Suppressor macrophage (primary cell): Measurements from ENCODE around the gene FBXL4.
"Not testable (repeated sequence)": the region's sequence is repeated elsewhere in the genome, so short reads cannot be mapped to it uniquely, and the experiment has no call there.

ENCODE experiments used
- DNase-seq, 4 experiments: peaks; one replicate each; pipeline ENCODE4 v3.0.0-alpha.2; 2020 to 2022

Gene FBXL4

DNA sequence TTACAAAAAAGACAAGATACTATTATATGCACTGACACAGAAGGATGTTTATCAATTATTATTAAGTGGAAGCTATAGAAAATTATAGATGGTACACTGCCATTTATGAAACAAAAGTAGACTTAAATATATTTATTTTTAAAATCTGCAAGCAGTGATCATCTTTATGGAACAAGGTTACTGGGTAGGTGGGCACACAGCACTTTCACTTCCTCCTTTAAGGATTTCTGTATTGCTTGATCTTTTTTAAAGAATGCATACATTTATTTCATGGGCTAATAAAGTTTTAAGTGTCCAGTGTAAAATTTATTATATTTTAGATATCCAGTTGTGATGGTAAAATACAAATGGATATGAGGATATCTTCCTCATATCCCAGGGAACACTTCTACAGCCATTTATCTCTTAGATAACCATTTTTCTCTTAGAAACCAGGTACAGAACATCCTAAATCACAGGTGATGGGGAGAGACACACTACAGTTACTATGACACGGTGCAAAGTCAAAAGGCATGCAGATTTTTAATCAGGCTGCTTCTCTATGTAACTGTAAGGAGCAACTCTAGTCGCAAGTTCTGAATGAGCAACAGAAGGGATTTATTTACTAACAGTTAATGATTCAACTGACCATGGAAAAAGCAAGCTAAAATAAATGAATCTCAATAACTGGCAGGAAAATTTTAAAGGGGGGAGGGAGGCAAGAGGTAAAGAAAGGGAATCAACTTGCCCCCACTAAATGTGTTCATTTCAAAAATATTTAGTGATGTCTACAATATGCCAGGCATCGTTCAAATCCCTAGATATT lies 2.2 kb downstream of the FBXL4 start:
- DNase-seq, result peak in 1 of 4 experiments; percentile 8

DNA sequence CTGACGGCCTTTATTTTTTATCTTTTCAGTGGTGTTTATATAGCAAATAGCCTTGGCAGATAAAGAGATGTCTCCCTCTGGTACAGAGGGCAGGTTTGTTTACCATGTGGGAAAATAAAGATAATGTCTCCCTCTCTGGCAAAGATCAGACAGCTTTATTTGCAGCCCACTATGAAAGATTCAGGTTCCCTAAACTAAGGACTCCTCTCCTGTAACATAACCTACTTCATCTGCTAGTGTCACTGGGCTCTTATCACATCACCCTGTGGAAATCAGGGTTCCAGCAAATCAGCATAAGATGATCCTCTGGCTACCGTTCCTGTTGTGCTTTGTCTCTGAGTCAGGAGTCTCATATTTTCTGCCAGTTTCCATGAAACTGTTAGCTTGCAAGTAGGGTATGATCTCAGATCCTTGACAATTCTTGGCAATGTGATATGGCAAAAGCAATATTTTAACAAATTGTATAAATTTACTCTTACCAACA lies 3.1 kb downstream of the FBXL4 start:
- peak in 3 of 4 experiments; percentile 5 to 18 (median 5) for DNase-seq

DNA sequence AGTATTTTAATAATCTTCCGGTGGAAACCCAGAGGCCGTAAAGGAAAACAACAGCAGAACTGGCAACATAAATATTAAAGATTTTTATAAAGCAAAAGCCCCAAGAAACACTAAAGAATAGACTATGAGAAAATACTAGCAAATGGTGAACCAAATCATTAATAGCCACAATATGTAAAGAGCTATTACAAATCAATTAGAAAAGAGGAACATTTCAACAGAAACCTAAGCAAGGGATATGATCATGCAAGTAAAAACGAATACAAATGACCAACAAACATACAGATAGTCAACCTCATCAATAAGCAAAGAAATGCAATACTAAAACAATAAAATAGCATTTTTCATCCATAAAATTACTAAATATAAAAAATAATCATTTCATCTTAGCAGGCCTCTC lies 3.6 kb downstream of the FBXL4 start:
- no peak for DNase-seq

DNA sequence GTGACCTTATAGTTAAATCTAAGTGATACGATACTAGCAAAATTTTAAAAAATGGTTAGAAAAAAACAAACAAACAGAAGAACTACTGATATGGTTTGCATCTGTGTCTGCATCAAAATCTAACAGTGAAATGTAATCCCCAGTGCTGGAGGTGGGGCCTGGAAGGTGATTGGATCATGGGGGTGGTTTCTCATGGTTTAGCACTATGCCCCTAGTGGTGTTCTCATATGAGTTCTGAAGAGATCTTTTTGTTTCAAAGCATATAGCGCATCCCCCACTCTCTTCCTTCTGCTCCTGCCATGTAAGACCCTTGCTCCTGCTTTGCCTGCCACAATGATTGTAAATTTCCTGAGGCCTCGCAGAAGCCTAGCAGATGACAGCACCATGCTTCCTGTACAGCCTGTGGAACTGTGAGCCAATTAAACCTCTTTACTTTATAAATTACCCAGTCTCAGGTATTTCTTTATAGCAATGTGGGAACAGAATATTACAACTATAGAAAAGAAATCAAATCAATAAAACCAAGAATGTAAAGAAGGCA lies 5.4 kb downstream of the FBXL4 start:
- DNase-seq, result no peak

DNA sequence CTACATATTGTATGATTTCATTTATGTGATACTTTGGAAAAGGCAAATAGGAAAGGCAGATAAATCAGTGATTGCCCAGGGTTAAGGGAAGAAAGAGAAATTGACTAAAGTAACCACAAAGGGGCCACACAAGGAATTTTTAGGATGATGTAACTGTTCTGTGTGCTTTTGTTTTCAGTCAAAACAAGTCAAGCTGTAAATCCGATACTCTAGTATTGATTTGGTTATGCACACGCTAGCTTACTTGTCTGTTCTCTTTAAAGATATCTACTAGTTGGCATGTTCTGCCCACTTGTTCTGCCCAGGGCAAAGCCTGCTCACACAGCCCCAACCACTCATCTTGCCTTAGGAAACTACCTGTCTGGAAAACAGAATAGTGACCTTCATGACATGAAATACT lies 6.4 kb downstream of the FBXL4 start:
- no peak for DNase-seq

DNA sequence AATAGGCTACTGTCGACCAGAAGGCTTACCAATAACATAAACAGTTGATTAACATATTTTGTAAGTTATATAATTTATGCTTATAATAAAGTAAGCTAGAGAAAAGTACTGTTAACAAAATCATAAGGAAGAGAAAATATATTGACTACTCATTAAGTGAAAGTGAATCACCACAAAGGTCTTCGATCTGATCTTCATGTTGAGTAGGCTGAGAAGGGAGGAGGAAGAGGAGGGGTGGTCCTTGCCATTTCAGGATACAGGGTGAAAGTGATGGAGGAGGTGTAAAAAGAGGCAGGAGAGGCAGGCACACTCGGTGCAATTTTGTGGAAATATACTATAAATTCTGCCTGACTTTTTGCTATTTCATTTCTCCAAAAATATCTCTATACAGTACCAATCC lies 10.4 kb downstream of the FBXL4 start:
- DNase-seq, result no peak

DNA sequence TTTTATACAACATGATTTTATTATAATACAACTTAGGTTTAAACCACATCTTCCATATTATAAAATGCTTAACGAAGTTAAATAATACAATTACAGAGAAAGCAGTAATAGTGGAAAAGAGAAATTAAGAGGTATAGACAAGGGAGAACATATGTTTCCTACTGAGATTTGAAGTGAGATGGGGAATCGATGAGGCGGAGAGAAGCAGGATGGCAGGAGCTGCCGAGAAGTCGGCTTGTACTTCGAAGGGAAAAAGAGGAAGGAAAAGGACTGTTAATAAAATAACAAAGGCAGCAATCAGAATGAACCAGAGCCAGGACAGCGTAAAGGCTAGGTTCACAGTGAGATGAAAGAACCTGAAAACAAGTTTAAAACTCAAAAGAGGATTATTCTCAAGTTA lies 15.4 kb downstream of the FBXL4 start:
- peak; percentile 12 to 39 (median 22) for DNase-seq

DNA sequence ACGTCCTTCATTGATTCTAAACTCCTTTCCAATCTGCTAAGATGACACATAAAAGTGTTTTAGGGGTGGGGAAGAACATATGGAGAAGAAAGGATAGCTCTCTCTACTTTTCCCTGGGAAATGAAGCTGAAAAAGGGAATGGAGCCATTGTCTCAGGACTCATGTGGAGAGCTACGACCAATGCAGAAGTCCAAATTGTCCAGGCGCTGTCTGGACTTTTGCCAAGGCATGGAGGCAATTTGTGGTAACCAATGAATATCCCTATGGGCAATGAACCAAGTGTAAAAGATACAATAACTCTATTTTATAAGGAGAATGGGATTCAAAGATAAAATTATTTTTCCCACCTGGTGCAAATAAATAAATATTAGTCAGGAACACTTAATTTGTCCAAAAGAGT lies 16.1 kb downstream of the FBXL4 start:
- DNase-seq, result no peak

DNA sequence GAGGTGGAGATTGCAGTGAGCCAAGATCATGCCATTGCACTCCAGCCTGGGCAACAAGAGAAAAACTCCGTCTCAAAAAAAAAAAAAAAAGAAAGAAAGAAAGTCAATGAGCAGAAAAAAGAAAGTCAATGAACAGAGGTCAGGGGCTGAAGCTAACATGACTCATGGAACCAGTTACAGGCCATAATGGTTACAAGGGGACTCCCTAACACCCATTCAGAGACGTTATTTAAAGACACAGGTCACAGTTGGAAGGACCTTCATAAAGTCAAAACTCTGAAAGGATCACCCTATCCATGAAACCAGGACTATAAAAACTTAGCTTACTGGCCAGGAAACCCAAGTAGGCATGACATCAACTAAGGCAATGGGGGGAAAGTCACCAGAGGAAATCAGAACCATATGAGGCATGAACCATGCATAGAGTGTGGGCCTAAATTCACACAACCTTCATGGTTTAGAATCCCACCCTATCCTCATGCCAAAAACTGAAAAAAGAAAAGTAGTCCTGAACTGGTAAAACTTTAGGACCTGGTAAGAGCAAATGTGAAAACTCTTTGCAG lies 18.2 kb downstream of the FBXL4 start:
- no peak for DNase-seq

DNA sequence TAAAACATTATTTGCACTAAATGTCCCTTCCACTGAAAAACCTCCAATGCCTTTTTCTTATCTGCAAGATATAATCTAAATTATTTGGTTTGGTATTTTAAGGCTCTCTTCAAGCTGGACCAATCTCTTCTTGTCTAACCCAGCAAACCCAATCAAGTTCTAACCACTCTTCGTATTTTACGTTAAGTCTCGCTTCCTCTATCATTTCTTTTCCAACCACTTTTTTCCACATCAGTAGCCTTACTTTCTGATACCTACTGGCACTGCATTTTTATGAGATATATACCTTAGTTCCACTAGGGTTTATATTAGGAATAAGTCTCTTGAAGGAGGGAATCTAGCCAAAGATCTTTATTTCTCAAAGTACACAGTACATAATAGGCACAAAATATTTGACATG lies 19.1 kb downstream of the FBXL4 start:
- DNase-seq, result no peak

DNA sequence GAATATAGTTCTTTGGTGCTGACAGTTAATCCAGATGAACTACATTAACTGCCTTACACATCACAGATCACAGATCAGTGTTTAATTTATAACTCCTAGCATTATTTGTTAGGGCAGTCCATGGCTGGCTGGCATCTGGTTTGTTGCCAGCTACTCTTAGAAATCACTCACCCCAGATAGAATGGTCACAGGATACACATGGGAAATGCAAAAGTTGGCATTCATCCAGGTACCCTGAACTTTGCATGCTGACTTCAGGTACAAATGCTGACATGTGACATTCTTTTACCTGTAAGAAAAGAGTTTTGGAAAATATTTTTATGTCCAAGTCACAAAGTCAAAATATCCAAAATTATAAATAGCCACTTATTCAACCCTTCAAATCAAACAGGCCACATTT lies 20.2 kb downstream of the FBXL4 start:
- DNase-seq, result no peak

DNA sequence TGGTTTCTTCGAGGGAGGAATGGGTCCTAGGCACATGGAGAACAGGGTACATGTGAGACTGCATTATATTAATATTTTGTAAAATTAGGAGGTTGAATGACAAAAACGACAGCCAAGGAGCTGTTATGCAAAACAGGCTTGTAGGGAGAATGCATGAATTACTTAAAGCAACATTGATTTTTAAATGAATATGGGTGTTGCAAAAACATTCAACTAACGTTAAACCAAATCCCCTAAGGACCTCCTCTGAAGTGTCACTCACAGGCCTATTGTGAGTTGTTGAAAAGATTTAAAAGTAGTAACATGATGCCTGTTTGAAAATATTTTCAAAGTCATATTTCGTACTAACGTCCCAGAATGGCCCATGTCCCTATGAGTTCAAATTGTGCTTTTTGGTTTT lies 21.9 kb downstream of the FBXL4 start:
- no peak for DNase-seq

DNA sequence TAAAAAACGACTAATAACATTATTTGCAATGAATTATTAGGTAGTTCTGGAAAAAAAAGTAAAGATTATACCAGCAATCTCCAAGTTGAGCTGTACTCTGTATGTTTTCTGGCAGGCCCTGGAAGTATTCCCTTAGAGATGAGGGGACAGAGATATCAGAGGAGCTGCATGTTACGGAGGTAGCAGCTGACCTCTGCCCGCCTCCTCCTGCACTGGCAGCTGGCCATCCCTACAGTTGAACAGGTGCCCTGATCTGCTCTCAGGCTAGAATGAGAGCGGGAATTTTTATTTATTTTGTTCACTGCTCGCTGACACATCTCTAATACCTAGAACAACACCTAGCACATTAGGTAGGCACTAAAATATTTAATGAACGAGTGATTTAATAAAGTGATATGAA lies 23.1 kb downstream of the FBXL4 start:
- no peak for DNase-seq

DNA sequence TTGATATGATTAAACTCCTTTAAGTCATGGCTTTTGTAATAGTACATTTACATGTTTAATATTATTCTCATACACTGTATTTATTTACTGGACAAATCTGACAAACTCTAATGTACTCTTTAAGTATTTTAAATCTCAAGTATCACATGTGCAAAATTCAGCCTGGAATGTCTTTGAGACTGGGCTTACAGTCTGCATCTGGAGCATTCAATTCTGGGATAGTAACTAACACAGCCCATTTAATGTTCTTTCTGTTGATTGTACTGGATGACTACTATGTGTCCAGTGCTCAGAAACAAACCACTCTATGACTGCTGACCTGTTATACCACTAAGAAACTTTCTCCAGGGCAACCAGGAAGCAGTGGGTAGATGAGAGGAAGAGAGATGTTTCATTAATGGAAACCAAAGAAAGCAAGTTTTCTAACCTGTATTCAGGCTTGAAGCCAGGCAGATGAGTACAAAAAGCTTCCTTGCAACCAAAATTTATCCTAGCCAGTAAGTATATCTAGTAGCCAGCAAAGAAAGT lies 26.8 kb downstream of the FBXL4 start:
- peak; percentile 26 to 55 (median 43) for DNase-seq

DNA sequence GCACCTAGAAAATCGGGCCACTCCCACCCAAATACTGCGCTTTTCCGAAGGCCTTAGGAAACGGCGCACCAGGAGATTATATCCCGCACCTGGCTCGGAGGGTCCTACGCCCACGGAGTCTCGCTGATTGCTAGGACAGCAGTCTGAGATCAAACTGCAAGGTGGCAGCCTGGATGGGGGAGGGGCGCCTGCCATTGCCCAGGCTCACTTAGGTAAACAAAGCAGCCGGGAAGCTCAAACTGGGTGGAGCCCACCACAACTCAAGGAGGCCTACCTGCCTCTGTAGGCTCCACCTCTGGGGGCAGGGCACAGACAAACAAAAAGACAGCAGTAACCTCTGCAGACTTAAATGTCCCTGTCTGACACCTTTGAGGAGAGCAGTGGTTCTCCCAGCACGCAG lies 36.8 kb downstream of the FBXL4 start:
- not testable (repeated sequence) for DNase-seq

DNA sequence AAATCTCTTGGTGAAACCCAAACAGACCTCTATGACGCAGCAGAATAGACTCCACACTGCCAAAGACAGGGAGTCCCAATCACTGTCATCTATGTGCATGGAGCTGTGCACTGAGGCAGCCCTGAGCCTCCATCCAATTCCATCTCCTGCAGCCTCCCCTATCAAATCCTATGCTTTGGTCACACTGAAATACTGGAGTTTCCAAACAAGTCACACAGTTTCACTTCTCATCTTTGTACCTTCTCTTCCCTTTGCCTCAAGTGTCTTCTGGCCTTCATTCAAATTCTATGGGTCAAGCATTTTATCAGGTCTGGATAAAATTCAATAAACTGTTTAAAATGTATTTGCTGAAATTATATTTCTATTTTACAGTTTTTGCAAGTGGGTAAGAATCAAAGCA lies 38.5 kb downstream of the FBXL4 start:
- DNase-seq, result no peak

DNA sequence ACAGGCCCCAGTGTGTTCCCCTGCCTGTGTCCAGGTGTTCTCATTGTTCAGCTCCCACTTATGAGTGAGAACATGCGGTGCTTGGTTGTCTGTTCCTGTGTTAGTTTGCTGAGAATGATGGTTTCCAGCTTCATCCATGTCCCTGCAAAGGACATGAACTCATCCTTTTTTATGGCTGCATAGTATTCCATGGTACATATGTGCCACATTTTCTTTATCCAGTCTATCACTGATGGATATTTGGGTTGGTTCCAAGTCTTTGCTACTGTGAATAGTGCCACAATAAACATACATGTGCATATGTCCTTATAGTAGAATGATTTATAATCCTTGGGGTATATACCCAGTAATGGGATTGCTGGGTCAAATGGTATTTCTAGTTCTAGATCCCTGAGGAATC lies 41.4 kb downstream of the FBXL4 start:
- not testable (repeated sequence) for DNase-seq

DNA sequence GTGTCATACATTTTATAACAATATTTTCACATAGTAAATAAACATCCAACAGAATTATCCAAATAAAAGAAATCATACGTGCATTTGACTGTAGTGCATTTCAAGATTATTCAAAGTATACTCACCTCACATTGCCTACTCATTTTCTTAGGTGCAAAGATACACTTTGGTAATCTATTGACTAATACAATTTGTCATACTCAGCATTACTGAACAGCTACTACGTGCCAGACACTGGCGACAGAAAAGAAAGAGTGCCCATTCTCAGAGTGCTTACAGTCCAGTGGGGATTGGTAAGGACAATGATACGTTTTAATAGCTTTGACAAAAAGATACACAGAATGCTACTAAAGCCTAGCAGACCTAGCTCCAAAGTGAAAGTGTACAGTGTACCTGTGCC lies 42.0 kb downstream of the FBXL4 start:
- DNase-seq, result no peak

DNA sequence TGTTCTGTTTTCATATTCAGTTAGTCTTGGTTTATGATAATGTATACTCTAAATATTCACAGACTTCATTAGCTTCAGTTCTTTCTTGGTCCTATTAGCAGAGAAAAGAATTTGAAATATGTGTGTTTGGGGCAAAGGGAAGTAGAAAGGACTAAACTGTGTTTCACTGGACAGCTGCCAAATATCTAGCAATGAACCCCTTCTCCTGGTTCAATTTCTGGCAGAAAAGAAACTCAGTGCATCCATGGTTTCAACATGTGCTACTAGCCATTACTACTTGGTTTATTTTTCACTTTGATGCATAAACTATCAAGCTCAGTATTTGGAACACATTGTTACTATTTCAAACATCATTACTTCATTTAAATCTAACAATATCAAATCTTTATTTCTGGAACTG lies 43.6 kb downstream of the FBXL4 start:
- DNase-seq, result no peak

DNA sequence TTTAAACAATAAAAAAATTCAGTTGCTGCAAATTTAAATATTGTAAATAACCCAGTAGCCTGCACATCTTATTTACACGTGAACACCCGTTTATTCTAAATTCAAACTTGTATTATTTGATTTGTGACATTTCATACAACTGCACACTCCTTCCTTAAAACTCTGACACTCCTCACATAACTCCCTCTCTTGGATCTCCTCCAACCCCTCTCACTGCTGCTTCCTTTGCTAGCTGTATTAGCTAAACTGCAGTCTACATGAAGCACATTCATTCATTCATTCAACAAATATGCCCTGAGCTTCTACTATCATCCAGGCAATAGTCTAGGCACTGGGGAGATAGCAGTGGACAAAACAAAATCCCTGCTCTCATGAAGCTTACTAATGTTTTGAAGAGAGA lies 47.0 kb downstream of the FBXL4 start:
- DNase-seq, result no peak

DNA sequence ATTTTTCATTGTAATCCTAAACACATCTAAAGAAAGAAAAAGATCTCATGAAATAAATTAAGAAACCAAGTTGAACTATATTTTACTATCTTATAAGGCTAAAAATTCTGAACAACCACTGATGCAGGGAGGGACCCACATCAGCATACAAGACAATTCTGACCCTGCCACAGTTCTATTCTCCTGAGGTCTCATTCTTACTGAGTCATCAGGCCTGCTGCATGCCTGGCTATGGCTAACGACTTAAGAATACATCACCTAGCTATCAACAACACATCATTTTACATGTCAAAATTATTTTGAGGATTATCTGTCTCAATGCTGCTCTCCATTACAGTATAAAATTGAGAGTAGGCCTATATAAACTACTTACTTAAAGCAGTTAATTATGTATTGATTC lies 52.9 kb downstream of the FBXL4 start:
- DNase-seq, result no peak

DNA sequence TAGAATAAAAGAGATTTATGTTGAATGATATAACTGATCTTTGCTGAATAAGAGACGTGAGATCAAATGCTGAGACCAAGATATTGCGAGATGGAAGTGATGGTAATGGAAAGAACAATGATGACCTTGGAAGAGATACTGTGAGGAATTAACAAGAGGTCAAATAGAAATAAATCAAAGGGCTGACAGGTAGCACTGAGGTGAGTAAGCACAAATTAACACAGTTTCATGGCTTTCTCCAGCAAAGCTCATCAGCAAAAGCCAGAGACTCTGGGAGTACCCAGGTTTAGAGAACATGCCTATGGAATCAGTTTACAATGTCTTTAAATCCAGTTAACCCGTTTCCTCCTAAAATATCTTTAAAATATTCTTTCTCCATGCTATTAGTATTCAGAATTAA lies 60.1 kb downstream of the FBXL4 start:
- no peak for DNase-seq

DNA sequence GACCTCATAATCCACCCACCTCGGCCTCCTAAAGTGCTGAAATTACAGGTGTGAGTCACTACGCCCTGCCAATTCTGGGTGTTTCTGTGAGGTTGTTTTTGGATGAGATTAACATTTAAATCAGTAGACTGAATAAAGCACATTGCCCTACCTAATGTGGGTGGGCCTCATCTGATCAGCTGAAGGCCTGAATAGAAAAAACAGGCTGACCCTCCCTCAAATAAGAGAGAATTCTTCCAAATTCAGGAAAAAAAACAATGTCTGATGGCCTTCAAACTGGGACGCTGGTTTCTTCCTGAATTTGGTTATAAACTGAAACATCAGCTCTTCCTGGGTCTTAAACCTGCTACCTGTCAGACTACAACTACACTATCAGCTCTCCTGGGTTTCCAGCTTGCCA lies 62.4 kb downstream of the FBXL4 start:
- DNase-seq, result no peak

DNA sequence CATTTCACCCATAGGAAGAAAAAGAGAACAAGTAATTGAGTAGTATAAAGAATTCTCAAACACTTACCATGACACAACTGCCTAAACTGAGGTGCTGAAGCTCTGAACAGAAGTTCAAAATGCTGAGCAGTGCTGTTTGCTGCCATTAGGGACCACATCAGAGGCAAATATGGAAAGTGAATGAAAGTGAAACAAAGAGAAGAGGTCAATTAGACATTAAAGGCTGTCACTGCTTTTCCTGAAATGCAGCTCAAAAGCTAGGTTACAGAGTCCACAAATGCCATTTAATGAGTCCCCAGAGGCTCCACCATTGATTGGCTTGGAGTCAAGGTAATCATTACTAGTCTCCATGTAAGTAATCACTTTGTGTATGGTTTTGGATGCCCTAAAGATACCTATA lies 67.3 kb downstream of the FBXL4 start:
- DNase-seq, result peak in 3 of 4 experiments; percentile 4 to 23 (median 16)
